NCI-H2029 (cell line): Measurements from ENCODE around the gene EYS.

ENCODE experiments used
- DNase-seq: peaks from one replicate; lab custom pipeline; 2025; lab: John Stamatoyannopoulos, UW

The EYS gene

GRCh38 chr6:65707126-65707826, at the start of gene EYS:
Gene EYS (minus strand): TSS chr6:65707226. CDS start chr6:65495410, 211,816 bp downstream.
- DNase-seq: no peak

GRCh38 chr6:65746302-65746701, 39.3 kb upstream of the EYS start:
- no peak for DNase-seq

- no peak for DNase-seq
Observed at GRCh38 chr6:65745614-65746013, 38.6 kb upstream of the EYS start.

DNA sequence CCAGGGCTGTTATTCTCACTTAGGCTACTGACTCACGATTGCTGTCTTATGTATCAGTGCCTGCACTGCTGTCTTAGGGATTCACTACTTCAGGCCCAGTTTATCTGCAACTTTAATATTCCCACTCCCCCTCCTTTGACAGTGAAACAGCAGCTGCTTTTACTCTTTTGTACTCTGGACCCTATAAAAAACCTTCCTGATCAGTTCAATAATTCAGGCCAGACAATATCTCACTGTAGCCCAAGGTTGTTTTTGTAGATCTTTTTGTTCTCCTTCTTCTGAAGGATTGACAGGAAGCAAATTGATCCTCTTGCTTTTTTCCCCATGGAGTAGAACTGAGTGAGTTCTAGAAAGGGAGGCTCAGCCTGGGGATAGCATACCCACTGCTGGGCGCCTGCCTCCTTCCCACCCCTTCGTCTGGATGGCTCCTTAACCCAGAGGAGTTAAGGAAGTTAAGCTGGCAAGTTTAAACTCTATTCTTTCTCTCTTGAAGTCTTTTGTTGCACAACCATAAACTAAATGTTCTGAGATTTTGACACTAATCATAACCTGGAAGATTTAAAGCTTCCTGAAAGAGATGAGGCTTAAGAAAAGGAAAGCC, 22.0 kb upstream of the EYS start:
- DNase-seq: no peak

DNA sequence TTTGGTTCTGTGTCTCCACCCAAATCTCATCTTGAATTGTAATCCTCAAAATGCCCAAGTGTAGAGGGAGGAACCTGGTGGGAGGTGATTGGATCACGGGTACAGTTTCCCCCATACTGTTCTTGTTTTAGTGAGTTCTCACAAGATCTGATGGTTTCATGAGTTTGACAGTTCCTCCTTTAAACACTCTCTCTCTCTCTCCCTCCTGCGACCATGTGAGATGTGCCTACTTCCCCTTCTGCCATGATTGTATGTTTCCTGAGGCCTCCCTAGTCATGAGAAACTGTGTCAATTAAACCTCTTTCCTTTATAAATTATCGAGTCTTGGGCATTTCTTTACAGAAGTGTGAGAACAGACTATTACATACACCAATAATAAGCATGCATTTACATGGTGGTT, 12.1 kb upstream of the EYS start:
- no peak for DNase-seq

DNA sequence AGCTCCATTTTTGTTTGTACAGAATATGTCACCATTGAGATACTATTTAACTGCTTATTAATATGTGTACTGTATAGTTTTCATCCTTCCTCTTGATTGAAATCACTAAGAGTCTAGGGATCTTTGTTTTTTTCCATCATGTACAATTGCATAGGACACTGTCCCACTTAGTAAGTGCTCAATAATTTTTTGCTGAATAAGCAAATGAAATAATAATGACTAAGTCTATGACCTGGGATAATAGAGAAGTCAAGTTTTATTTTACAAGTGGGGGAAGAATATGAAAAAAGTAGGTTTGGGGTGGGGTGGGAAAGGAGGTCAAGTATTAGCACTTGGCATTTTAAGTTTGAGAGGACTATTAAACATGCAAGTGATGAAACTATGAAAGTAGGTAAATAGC, 4.5 kb upstream of the EYS start:
- DNase-seq: no peak

DNA sequence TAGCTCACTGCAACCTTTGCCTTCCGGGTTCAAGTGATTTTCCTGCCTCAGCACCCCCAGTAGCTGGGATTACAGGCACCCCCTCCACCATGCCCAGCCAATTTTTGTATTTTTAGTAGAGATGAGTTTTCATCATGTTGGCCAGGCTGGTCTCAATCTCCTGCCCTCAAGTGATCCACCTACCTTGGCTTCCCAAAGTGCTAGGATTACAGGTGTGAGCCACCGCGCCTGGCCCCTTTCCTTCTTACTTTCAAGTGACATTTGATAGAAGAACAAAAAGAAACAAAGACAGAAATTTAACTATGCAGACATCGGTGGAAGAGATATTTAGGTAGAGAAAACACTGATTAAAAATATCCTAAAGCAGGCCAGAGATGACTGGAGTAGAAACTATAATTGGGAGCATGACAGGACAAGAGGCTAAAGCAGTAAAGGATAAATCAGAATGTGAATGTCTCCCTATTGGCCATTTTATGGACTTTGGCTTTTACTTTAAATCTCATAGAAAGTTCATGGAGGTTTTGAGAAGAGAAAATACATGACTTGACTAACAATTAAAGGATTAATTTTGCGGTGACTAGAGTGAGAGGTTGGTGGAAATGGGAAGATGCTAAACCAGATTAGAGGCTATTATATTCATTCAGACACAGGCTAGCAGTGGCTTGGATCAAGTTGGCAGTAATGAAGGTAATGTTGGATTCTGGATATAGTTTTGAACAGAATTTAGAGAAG, 2.2 kb upstream of the EYS start:
- no peak for DNase-seq

- DNase-seq: no peak
Observed at GRCh38 chr6:65708162-65708561, 1.1 kb upstream of the EYS start.

- no peak for DNase-seq
Observed at GRCh38 chr6:65706436-65706835, 590 bp downstream of the EYS start.

- no peak for DNase-seq
Observed at GRCh38 chr6:65701325-65701724, 5.7 kb downstream of the EYS start.

DNA sequence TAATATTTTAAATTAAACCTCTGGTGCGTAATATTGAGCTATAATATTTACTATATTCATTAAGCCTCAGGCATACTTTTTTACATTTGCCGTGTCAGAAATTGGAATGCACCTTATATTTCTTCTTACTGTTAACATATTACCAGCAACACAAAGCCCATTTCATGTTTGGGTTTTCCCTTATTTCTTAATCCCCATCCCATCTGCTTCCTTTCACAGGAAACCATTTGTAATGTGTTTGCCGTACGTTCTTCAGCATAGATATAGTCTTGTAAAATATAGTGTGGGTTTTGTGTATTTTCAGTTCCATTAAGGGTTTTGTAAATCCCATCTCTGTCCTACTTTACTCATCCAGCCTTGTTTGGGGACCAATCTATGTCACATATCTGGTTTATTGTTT, 6.5 kb downstream of the EYS start:
- no peak for DNase-seq

GRCh38 chr6:65692109-65692508, 14.9 kb downstream of the EYS start:
- no peak for DNase-seq

- DNase-seq: no peak
Observed at GRCh38 chr6:65680232-65680631, 26.8 kb downstream of the EYS start.

DNA sequence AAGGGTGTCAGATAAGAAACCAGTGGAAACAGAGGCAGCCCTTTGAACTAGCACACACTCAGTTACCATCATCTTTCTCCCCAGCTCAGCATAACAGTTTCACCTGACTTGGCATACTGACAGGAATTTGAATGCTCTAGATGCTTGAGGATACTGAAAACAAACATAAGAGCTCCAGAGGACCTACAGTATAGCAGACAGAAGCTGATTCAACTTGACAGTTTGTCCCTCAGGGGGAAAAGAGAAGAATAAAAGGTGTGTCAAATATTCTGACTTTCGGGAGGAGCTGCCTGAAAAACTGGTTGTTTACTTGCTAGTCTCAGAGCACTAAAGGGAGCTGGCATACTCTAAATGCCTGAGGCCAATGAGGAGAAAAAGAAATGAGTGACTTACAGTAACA, 35.1 kb downstream of the EYS start:
- no peak for DNase-seq

GRCh38 chr6:65667916-65668656, 38.9 kb downstream of the EYS start:
- DNase-seq: no peak

GRCh38 chr6:65650086-65650485, 56.9 kb downstream of the EYS start:
- no peak for DNase-seq

GRCh38 chr6:65649392-65649791, 57.6 kb downstream of the EYS start:
- DNase-seq: no peak

DNA sequence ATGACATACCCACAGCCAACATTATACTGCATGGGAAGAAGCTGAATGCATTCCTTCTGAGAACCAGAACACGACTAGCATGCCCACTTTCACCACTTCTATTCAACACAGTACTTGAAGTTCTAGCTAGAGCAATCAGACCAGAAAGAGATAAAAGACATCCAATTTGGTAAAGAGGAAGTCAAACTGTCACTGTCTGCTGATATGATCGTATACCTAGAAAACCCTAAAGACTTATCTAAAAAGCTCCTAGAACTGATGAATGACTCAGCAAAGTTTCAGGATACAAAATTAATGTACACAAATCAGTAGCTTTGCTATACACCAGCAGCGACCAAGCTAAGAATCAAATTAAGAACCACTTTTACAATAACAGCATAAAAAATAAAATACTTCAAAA, 60.5 kb downstream of the EYS start:
- no peak for DNase-seq

DNA sequence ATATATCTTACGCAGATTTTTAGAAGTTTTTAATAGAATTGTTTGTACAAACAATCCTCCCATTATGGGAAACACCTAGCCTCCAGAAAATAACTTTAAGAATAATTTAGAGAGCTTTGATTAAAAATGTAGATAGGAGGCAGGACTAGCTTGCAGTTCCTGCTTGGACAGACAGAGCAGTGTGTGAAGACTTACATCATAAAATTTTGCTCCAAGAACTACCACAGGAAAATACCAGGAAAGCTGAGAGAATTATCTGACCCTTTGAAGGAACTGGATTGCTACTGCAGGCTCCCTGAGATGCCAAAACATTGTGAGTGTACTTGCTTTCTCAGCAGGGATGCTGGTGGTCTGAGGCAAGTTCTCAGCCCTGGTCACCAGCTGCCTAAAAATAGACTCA, 64.2 kb downstream of the EYS start:
- no peak for DNase-seq

DNA sequence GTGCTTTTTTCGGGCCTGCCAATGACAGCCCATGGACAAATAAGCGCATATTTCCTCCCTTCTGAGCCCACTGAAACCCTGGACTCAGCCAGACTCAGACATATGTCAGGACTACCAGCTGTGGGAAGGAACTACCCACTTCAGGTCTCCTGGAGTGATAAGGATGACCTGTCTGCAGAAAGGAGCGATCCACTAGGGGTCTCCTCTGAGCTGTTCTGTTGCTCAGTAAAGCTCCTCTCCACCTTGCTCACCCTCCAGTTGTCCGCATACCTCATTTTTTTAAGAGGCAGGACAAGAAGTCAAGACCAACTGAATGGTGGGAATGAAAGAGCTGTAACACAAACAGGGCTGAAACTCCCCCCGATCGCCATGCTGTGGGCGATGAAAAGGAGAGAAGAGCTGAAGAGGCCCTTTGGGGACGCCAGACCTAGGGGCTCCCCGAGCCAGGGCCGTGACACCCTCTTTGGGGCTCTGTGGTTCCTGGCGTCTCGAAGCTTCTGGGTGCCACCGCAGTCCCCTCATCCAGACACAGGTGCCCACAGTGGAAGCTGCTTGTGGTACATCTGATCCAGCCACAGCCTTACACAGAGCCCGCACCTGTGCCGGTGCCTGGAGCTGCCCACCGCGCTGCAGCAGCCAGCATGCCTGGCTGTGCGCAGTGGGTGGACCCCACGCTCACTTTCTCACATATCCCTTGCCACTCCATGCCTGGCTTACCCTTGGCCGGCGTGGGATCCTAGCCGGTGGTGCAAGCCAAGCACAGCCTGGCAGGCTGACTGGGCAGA, 68.8 kb downstream of the EYS start:
- no peak for DNase-seq

DNA sequence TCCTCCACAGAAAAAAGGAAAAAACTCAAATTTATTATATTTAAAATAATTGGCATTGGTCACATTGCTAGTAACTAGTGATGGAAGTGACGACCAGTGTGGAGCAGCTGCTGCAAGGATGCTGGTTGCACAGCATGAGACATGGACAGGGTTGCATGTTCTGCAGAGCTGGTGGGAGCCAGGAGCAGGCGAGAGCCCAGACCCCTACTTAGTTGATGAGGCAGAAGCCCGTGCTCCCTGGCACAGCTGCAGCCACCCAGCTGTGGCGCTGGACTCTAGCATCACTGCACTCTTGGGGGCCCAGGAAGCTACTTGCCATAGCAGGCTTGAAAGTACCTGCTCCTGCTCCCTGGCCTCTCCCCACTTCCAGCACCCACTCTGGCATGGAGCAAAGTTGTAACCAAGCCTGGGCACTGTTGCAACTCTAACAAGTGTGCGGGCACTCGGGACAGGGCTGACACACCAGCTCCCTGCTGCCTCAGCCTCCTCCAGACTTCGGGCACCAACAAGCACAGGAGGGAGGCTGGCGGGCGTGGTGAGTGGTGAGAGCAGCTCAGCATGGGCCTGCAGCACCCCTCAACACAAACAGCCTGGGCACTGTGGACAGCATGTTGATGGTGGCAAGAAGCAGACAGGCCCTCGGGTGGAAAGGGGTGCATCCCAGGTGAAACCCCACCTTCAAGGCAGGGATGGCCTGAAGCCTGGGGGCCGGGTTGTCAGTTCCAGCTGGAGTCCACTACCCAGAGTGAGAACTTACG, 69.6 kb downstream of the EYS start:
- no peak for DNase-seq
